ENCODE measurements around the gene SMTN.
A peak's percentile ranks its signal among the peaks of the same experiment; 100 is the strongest.
"Not testable (repeated sequence)": the region's sequence is repeated elsewhere in the genome, so short reads cannot be mapped to it uniquely, and the experiment has no call there.

Gene SMTN

DNA sequence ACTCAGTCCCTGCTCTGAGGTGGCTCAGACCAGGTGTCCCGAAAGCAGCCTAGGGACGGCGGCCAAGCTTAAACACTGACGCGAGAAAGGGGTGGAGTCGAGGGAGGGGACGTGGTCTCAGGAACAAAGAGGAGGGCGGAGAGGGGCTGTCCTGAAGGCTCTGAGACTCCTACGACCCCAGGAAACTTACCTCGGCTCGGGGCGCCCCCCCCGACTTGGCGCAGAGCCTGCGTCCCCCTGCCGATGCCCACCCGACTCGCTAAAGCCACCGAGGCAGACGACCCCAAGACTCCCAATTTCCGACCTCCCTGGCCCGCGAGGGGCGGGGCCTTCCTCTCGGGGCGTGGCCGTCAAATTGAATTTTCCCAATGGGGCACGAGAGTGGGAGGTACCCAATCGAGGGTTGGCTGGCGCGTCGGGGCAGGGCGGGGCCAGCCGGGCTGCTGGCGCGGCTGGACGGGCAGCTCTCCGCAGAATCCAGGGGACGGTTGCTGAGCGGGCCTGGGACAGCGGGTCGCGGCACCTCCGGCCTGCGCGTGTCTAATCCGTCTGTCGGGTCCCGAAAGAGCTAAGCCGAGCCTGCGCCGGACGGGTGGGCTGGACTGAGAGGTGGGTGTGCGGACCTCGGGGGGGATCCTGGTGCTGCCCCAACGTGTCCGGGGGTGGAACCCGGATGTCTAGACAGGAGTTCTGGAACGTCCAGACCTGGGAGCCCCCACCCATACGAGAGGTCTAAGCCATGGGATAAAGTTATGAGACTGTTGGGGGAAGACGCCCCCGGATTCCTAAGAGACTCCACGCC, at the start of gene SMTN:
Gene SMTN (plus strand): TSS at position 471 of the 802 bp plus-strand sequence. CDS start 1,941 bp downstream, outside the sequence.
- DNase-seq, result peak; percentile 92

GRCh38 chr22:31036671-31037550, 44.2 kb upstream of the SMTN start:
- peak; percentile 81 for DNase-seq

- no peak for DNase-seq
Measured at GRCh38 chr22:31038686-31039085, 42.4 kb upstream of the SMTN start.

- peak; percentile 44 for DNase-seq
Measured at GRCh38 chr22:31039393-31039792, 41.7 kb upstream of the SMTN start.

DNA sequence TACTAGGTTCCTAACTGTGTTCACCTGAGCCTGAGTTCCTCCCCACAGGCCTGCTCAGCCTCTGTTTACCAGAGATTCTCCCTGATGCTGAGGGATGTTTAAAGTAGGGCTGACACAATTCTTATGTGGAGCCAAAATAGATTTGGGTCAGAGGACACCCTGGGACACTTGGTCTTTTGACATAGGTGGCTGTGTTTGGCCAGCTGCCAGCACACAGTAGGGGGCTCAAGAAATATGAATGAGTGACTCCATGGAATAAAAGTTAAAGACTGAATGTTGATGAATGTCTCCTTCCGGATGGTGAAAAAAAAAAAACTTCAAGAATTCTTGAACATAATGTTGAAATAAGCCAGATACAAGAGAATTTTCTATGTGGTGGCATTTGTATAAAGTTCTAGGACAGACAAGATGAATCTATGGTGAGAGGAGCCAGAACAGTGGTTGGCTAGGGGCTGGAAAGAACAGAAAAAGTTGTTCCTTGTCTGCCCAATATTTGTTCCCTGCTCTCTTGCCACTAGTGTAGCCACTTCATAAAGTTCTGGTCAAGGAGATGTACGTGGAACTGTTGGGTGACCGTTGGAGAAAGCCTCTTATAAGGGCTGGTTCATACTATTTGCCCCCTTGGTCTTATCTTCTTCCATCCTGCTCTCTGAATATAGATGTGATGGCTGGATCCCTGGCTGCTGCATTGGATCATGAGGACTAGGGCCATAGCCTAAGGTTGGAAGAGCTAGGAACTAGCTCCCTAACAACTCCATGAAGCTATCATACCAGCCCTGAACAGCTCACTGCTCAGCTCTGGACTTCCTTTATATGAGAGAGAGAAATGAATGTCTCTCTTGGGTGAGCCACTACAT, 40.3 kb upstream of the SMTN start:
- no peak for DNase-seq

DNA sequence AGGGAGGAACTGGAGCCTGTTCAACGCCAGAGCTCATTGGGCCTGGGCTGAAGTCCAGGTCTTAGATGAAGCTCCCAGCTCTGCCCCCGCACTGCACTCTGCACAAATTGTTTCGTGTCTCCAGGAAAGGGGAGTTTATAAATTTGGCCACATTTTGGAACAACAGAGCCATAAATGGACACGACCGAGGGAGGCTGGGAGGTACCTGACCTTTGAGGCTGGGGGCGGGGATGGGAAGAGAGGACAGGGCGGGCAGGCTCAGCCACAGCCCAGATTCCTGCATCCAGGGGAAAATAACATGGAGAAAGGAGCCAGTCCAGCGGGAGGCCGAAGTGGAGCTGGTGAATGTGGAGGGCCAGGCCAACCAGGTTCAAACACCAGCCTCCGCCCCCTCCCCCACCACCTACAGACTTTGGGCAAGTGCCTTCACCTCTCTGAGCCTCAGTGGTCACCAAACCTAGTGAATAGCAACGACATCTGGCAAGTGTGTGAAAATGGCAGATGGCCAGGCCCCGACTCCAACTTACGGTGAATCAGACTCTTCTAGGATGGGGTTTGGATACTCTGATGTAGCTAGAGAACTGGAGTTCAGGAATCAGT, 36.8 kb upstream of the SMTN start:
- DNase-seq, result no peak

DNA sequence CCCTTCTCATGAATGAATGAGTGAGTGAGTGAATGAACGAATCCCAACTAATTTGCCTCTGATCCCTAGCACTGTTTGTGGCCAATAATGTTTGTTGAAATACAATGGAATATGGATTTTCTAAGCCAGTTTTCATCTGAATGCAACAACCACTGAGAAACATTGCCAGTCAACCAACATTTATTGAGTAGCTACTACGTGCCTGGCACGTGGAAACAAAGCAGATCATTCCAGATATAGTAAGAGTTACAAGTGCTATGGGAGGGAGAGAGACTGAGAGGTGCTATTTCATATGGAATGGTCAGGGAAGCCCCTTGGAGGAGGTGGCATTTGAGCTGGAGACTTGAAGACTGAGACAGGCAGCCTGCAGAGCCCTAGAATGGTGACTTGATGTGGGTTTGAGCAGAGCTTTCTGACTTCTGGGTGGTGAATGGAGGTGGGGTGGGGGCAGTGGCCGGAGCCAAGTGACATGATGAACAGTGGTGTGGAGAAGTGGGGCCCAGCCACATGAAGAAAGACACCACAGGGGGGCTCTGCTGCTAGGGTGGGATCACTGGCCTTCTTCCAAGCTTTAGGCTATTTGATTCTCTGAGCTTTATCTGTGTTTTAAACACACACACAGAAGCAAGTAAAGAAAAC, 35.1 kb upstream of the SMTN start:
- DNase-seq, result no peak

DNA sequence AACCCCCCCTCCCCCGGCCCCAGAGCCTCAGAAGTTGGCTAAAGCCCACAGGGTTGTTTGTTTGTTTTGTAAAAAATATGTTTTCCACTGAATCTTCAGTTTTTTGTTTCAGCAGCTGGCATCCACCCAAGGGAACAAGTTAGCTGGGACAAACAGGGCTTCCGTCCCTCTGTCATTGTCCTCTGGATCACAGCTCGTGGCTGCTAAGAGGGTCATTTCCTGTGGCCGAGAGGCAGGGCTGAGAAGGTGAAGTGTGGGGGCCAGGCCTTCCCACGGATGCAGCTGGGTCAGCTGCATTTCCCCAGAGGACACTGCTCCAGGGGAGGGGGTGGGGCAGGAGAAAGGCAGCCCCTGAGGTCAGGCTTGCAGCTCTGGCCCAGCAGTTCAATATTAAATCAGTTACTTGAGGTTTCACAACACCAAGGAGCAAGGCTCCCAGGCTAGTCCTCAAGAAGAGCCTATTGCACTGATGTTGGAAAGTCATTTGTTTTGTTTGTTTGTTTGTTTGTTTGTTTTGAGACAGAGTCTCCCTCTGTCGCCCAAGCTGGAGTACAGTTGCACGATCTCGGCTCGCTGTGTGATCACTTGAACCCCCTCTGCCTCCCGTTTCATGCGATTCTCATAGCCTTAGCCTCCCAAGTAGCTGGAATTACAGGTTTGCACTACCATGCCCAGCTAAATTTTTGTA, 34.4 kb upstream of the SMTN start:
- no peak for DNase-seq

- no peak for DNase-seq
Measured at GRCh38 chr22:31048570-31048969, 32.5 kb upstream of the SMTN start.

GRCh38 chr22:31049815-31050420, 31.2 kb upstream of the SMTN start:
- peak; percentile 46 for DNase-seq

DNA sequence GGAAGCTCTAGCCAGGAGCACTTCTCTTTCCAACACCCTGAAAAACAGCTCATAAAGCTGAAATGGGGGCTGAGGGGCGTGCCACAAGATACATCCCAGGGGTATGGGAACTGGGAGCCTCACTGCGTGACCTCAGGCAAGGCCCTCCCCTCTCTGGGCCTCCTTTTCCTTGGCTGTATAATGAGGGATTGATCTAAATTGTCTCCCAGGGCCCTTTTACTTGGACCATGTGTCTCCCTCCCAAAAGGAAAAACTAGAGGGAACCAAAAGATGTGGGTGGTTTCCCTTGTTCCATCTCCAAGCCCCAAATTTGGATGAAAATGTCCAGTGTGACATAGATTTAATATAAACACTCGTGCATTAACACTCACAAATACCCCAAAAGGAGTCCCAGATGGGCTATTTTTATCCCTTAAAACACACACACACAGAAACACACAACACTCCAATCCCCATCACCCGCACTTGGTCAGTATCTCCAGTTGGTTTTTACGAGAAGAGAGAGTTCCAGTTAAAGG, 25.9 kb upstream of the SMTN start:
- no peak for DNase-seq

- peak; percentile 99 for DNase-seq
Measured at GRCh38 chr22:31055635-31056159, 25.4 kb upstream of the SMTN start.

DNA sequence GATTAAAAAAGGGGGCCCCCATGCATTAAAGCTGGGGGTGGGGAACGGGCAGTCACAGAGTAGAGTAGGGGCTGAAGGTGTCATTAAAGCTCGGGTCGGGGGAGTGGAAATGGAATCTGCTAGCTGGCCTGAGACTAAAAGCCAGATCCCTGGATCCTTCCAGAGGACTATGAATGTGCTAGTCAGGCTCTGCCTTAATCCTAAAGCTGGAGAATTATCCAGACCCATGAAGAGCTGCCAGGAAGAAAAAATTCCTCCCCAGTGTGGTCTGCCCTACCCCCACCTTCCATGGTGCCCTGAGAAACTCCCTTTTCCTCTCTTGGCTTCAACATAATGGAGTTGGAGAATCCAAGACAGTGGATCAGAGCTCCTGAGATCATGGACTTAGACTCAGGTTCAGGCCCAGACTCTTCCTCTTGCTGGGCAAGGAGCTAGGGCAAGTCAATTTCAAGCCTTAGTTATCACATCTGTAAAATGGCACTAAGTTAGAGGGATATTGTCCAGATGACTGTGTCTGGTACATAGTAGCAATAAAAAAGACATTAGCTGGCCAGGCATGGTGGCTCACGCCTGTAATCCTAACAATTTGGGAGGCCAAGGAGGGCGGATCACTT, 24.0 kb upstream of the SMTN start:
- no peak for DNase-seq

DNA sequence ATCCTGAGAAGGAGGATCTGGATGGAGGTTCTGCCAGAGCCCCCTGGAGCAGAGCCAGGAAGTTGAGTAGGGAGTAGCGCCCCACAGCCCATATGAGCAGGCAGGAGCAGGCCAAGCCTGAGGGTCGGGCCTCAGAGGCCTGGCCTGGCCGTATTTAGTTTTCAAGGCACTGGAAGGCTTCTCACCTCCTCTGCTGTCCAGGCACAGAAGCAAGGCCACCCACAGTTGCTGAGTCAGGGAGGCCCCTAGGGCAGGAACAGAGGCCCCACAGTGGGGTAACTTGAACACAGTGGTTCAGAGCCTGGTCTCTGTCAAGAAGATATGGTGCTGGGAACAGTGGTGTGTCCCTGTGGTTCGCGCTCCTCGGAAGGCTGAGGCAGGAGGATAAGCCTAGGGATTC, 21.5 kb upstream of the SMTN start:
- not testable (repeated sequence) for DNase-seq

DNA sequence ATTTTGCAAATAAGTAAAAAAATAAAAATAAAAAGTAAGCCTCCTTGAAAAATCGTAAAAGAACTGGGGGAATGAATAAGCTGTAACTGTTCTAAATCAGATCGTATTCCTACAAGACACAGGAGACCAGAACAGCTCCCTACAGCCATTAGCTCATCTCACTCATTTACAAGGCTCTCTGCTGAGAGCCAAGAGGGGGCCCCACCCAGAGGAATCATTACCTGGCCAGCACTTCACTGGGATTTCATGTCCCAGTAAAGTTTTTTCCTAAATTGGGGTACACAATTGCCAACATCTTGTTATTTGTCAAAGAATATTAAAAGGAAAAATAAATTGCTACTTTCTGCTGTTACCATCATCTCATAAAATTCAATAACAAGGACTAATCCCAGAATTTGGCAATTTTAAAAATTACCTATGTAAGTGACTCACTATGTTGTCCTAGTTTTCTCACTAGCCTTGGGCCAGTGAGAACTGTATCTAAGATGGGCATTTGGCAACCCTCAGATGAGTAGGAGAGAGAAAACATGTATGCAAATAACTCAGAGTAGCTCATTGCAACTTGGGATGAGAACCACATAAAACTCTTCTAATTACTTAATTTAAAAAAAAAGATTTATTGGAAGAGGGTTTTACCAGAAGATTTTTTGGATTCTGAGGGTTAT, 18.4 kb upstream of the SMTN start:
- no peak for DNase-seq

- DNase-seq, result no peak
Measured at GRCh38 chr22:31064369-31064768, 16.7 kb upstream of the SMTN start.

DNA sequence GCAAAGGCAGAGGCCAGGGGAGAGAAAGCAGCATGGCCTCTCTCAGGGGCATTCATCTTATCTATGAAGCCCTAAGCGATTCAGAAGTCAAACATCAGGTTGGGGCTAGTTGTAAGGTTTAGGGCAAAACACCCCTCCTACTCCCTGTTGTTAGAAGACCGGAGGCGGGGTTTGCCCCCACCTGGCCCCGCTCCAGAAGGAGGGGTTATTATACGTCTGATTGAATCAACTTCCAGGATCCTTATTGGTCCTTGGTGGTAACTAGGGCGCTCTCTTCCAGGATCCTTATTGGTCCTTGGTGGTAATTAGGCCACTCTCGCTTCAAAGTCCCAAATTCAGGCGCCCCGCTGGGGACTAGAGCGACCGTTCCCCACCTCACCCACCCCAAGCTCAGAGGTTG, 12.1 kb upstream of the SMTN start:
- no peak for DNase-seq

DNA sequence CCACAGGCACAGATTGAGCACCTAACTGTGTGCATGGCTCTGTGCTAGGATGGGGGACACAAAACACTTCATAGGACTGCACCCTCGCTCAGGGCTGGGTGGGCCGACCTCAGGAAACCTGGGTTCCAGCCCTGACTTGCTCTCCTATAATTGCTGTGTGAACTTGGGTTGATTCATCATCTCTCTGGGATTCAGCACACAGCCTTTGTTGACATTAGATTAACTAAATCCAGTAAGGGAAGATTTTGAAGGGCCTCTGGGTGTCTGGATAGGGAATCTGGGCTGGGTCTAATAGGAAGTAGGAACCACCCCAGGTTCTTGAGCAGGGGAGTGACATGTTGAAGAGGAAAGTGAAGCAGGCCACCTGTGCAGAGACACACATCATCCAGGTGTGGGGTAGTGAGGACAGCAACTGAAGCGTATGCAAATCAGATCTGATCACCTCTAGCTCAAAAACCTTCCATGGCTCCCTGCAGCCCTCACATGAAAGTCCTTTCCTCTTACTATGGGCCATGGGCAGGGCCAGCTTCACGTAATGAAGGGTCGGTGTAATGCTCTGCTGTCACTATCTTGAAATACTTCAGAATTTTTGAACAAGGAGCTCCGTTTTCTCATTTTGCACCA, 11.3 kb upstream of the SMTN start:
- not testable (repeated sequence) for DNase-seq

- DNase-seq, result not testable (repeated sequence)
Measured at GRCh38 chr22:31073125-31073524, 8.0 kb upstream of the SMTN start.

Measured in EL (cell line).